GM19467 (cell line): Measurements from ENCODE around the gene KCNN2.
A peak's percentile ranks its signal among the peaks of the same experiment; 100 is the strongest.

Source experiments
- ATAC-seq: cut with Tn5 transposase; IDR thresholded peaks from one replicate; pipeline ENCODE4 v1.9.1; 2021; ENCODE audit warnings: mild to moderate bottlenecking, moderate library complexity; ENCODE audit not compliant: unreplicated experiment

Gene KCNN2

GRCh38 chr5:114361724-114362196 lies at the start of gene KCNN2:
Gene KCNN2 (plus strand): TSS chr5:114362070. CDS start chr5:114362140, 70 bp downstream.
- peak; percentile 44 for ATAC-seq

- ATAC-seq: no peak
These were observed 49.2 kb upstream of the KCNN2 start for GRCh38 chr5:114312658-114313057.

- ATAC-seq: no peak
These were observed 47.8 kb upstream of the KCNN2 start for GRCh38 chr5:114314061-114314460.

- no peak for ATAC-seq
These were observed 45.7 kb upstream of the KCNN2 start for GRCh38 chr5:114316167-114316566.

- no peak for ATAC-seq
These were observed 44.1 kb upstream of the KCNN2 start for GRCh38 chr5:114317751-114318150.

GRCh38 chr5:114319236-114319635 lies 42.6 kb upstream of the KCNN2 start:
- no peak for ATAC-seq

- ATAC-seq: no peak
These were observed 42.0 kb upstream of the KCNN2 start for GRCh38 chr5:114319821-114320220.

GRCh38 chr5:114324282-114324681 lies 37.6 kb upstream of the KCNN2 start:
- ATAC-seq: no peak

- ATAC-seq: no peak
These were observed 36.3 kb upstream of the KCNN2 start for GRCh38 chr5:114325541-114325940.

- no peak for ATAC-seq
These were observed 34.4 kb upstream of the KCNN2 start for GRCh38 chr5:114327474-114327873.

GRCh38 chr5:114327987-114328386 lies 33.9 kb upstream of the KCNN2 start:
- ATAC-seq: no peak

GRCh38 chr5:114330916-114331531 lies 30.8 kb upstream of the KCNN2 start:
- ATAC-seq: no peak

- no peak for ATAC-seq
These were observed 29.4 kb upstream of the KCNN2 start for GRCh38 chr5:114332493-114332892.

GRCh38 chr5:114332925-114333324 lies 28.9 kb upstream of the KCNN2 start:
- ATAC-seq: no peak

- no peak for ATAC-seq
These were observed 26.5 kb upstream of the KCNN2 start for GRCh38 chr5:114335391-114335790.

GRCh38 chr5:114339108-114339507 lies 22.8 kb upstream of the KCNN2 start:
- no peak for ATAC-seq

- ATAC-seq: no peak
These were observed 15.7 kb upstream of the KCNN2 start for GRCh38 chr5:114346181-114346580.

- no peak for ATAC-seq
These were observed 6.6 kb upstream of the KCNN2 start for GRCh38 chr5:114355086-114355830.

- no peak for ATAC-seq
These were observed 3.5 kb upstream of the KCNN2 start for GRCh38 chr5:114358329-114358728.

GRCh38 chr5:114360357-114360756 lies 1.5 kb upstream of the KCNN2 start:
- ATAC-seq: no peak

- ATAC-seq: no peak
These were observed 800 bp upstream of the KCNN2 start for GRCh38 chr5:114360816-114361723.
